ENCODE measurements around the gene PSORS1C2. TPM values are rescaled to one million over a fixed set of nuclear protein-coding genes. Genes with fewer than 3 reads are reported as not detected.

Gene PSORS1C2
- polyA plus RNA-seq, 1 of the 3 experiments (the other 2 are of a cell fraction): not detected

GRCh38 chr6:31090973-31091364 is 47.9 kb downstream of the PSORS1C2 start:
- no peaks in the 10 kb centered on the region for H3K27me3 ChIP-seq (ENCODE audit: insufficient read depth)
- no peaks in the 10 kb centered on the region for H4K20me1 ChIP-seq (ENCODE audit: insufficient read depth)
- H3F3A ChIP-seq (replicated peaks; ENCODE audit: insufficient read depth): peaks cover 30% of the 10 kb centered on the region
- no peaks in the 10 kb centered on the region for H3K9me3 ChIP-seq
- no peak overlapping the region for H3K27ac ChIP-seq (ENCODE audit: low read depth in 2 of 2, low read length in 1 of 2)
- no peaks in the 10 kb centered on the region for H3K9me2 ChIP-seq
- ChIA-PET CTCF (interaction anchor here (0.9 to 2.2 kb wide), 4 partner anchors 11 to 264 kb away, joined by 3 to 12 read pairs (median 4); no protein-coding TSS in a partner anchor), POLR2A (no interaction called here)
- H3K36me3 ChIP-seq (replicated peaks in 1 of 2; ENCODE audit: control insufficient read depth in 1 of 2, insufficient read depth in 2 of 2, low read length in 1 of 2): no peaks in the 10 kb centered on the region
- H3K79me2 ChIP-seq (ENCODE audit: insufficient read depth): no peaks in the 10 kb centered on the region; the same call in 1 of the 2 replicates
- DNase-seq: no peak
- peaks cover 11 to 24% of the 10 kb centered on the region in 2 experiments; a peak in 3 of 4 replicates for H3K4me1 ChIP-seq (ENCODE audit: control insufficient read depth in 1 of 2, insufficient read depth in 2 of 2, low read depth in 1 of 2, low read length in 1 of 2)
- H2AFZ ChIP-seq (ENCODE audit: low read depth): no peak overlapping the region
- TF ChIP-seq YY1 (IDR thresholded peaks at IDR 0.05; ENCODE audit: low read depth) (no peak), TEAD4 (IDR thresholded peaks at IDR 0.05; ENCODE audit: borderline replicate concordance, insufficient read depth) (no peak), POLR2AphosphoS5 (IDR thresholded peaks at IDR 0.05; ENCODE audit: low read depth, low read length) (no peak), REST (IDR thresholded peaks at IDR 0.05; ENCODE audit: low read depth, low read length) (no peak), MAX (IDR thresholded peaks at IDR 0.05; ENCODE audit: low read depth) (no peak), USF1 (IDR thresholded peaks at IDR 0.05; ENCODE audit: borderline replicate concordance, low read depth) (no peak), TAF1 (IDR thresholded peaks at IDR 0.05; ENCODE audit: borderline replicate concordance, low read depth, low read length) (no peak), FOSL2 (IDR thresholded peaks at IDR 0.05; ENCODE audit: borderline replicate concordance, low read depth) (no peak), TCF12 (IDR thresholded peaks at IDR 0.05) (no peak), FOXJ3 (CRISPR knock-in tag; IDR thresholded peaks at IDR 0.05) (no peak), ELF1 (IDR thresholded peaks at IDR 0.05) (no peak), CHD2 (IDR thresholded peaks at IDR 0.05; ENCODE audit: low read length, partially characterized antibody) (no peak)
- H3K9ac ChIP-seq: no peak overlapping the region
- no peak overlapping the region for H3K4me3 ChIP-seq (ENCODE audit: low read depth in 2 of 2, low read length in 1 of 2)
- no peak overlapping the region for H3K4me2 ChIP-seq
- 87% methylated on average over 5 of the region's 6 CpGs for WGBS (ENCODE audit: low lambda C conversion rate)

GRCh38 chr6:31090275-31090972 is 48.4 kb downstream of the PSORS1C2 start:
- Histone ChIP-seq H3K4me3 (ENCODE audit: low read depth in 2 of 2, low read length in 1 of 2) (no peak overlapping the region), H3K27me3 (ENCODE audit: insufficient read depth) (no peaks in the 10 kb centered on the region), H2AFZ (ENCODE audit: low read depth) (no peak overlapping the region), H3F3A (replicated peaks; ENCODE audit: insufficient read depth) (peaks cover 30% of the 10 kb centered on the region), H4K20me1 (ENCODE audit: insufficient read depth) (no peaks in the 10 kb centered on the region), H3K79me2 (ENCODE audit: insufficient read depth) (no peaks in the 10 kb centered on the region; the same call in 1 of the 2 replicates), H3K9ac (no peak overlapping the region), H3K9me3 (no peaks in the 10 kb centered on the region), H3K27ac (ENCODE audit: low read depth in 2 of 2, low read length in 1 of 2) (no peak overlapping the region), H3K9me2 (no peaks in the 10 kb centered on the region), H3K4me2 (no peak overlapping the region), H3K4me1 (ENCODE audit: control insufficient read depth in 1 of 2, insufficient read depth in 2 of 2, low read depth in 1 of 2, low read length in 1 of 2) (peaks cover 11 to 24% of the 10 kb centered on the region in 2 experiments; a peak in 3 of 4 replicates), H3K36me3 (replicated peaks in 1 of 2; ENCODE audit: control insufficient read depth in 1 of 2, insufficient read depth in 2 of 2, low read length in 1 of 2) (no peaks in the 10 kb centered on the region)
- DNase-seq: no peak
- ChIA-PET CTCF (interaction anchor here (0.9 to 3.3 kb wide), 6 partner anchors 11 to 263 kb away, joined by 3 to 33 read pairs (median 5); no protein-coding TSS in a partner anchor), POLR2A (no interaction called here)
- 85% methylated on average over 3 of the region's 3 CpGs for WGBS (ENCODE audit: low lambda C conversion rate)
- TF ChIP-seq SIN3A (IDR thresholded peaks at IDR 0.05; ENCODE audit: borderline replicate concordance, low read depth, low read length) (no peak), CTCF (IDR thresholded peaks at IDR 0.05) (no peak), NRF1 (IDR thresholded peaks at IDR 0.05; ENCODE audit: low read depth, low read length) (no peak), JUND (IDR thresholded peaks at IDR 0.05) (no peak), FOXJ3 (CRISPR knock-in tag; IDR thresholded peaks at IDR 0.05) (no peak), TCF12 (IDR thresholded peaks at IDR 0.05) (no peak), CHD2 (IDR thresholded peaks at IDR 0.05; ENCODE audit: low read length, partially characterized antibody) (no peak), RXRA (IDR thresholded peaks at IDR 0.05; ENCODE audit: borderline replicate concordance, low read depth) (no peak), RFX5 (IDR thresholded peaks at IDR 0.05; ENCODE audit: low read length) (no peak), EZH2phosphoT487 (IDR thresholded peaks at IDR 0.05; ENCODE audit: borderline replicate concordance, low read depth) (no peak), PBX3 (IDR thresholded peaks at IDR 0.05) (no peak), FOSL2 (IDR thresholded peaks at IDR 0.05; ENCODE audit: borderline replicate concordance, low read depth) (no peak)
